ENCODE results near the gene PLEKHB2.
A peak's percentile ranks its signal among the peaks of the same experiment; 100 is the strongest.
"Not testable (repeated sequence)": the region's sequence is repeated elsewhere in the genome, so short reads cannot be mapped to it uniquely, and the experiment has no call there.

PLEKHB2 gene

GRCh38 chr2:131146749-131147148 is 41.6 kb downstream of the PLEKHB2 start:
- DNase-seq: no peak

- DNase-seq: peak; percentile 18
Measured at GRCh38 chr2:131148426-131148825, 43.3 kb downstream of the PLEKHB2 start.

GRCh38 chr2:131150109-131150508 is 45.0 kb downstream of the PLEKHB2 start:
- DNase-seq: not testable (repeated sequence)

- DNase-seq: no peak
Measured at GRCh38 chr2:131151398-131151797, 46.3 kb downstream of the PLEKHB2 start.

- no peak for DNase-seq
Measured at GRCh38 chr2:131152074-131152473, 46.9 kb downstream of the PLEKHB2 start.

- no peak for DNase-seq
Measured at GRCh38 chr2:131153529-131153928, 48.4 kb downstream of the PLEKHB2 start.

GRCh38 chr2:131154071-131154531 is 49.0 kb downstream of the PLEKHB2 start:
- DNase-seq: peak; percentile 22

GRCh38 chr2:131154647-131155046 is 49.5 kb downstream of the PLEKHB2 start:
- DNase-seq: no peak

GRCh38 chr2:131155208-131155855 is 50.2 kb downstream of the PLEKHB2 start:
- DNase-seq: no peak

GRCh38 chr2:131156452-131157149 is 51.5 kb downstream of the PLEKHB2 start:
- no peak for DNase-seq

- DNase-seq: not testable (repeated sequence)
Measured at GRCh38 chr2:131165562-131165961, 60.4 kb downstream of the PLEKHB2 start.

- no peak for DNase-seq
Measured at GRCh38 chr2:131168538-131168937, 63.4 kb downstream of the PLEKHB2 start.

- DNase-seq: not testable (repeated sequence)
Measured at GRCh38 chr2:131178050-131178449, 72.9 kb downstream of the PLEKHB2 start.

- DNase-seq: not testable (repeated sequence)
Measured at GRCh38 chr2:131178721-131179418, 73.7 kb downstream of the PLEKHB2 start.

GRCh38 chr2:131181451-131181850 is 76.3 kb downstream of the PLEKHB2 start:
- DNase-seq: not testable (repeated sequence)

- DNase-seq: not testable (repeated sequence)
Measured at GRCh38 chr2:131193421-131193820, 88.3 kb downstream of the PLEKHB2 start.

- DNase-seq: not testable (repeated sequence)
Measured at GRCh38 chr2:131196186-131196585, 91.0 kb downstream of the PLEKHB2 start.
